ENCODE measurements around the gene LMNB1. TPM values are rescaled to one million over a fixed set of nuclear protein-coding genes. Genes with fewer than 3 reads are reported as not detected.

The LMNB1 gene
- total RNA-seq, 1 experiment from 2014 or later: 211 TPM

DNA sequence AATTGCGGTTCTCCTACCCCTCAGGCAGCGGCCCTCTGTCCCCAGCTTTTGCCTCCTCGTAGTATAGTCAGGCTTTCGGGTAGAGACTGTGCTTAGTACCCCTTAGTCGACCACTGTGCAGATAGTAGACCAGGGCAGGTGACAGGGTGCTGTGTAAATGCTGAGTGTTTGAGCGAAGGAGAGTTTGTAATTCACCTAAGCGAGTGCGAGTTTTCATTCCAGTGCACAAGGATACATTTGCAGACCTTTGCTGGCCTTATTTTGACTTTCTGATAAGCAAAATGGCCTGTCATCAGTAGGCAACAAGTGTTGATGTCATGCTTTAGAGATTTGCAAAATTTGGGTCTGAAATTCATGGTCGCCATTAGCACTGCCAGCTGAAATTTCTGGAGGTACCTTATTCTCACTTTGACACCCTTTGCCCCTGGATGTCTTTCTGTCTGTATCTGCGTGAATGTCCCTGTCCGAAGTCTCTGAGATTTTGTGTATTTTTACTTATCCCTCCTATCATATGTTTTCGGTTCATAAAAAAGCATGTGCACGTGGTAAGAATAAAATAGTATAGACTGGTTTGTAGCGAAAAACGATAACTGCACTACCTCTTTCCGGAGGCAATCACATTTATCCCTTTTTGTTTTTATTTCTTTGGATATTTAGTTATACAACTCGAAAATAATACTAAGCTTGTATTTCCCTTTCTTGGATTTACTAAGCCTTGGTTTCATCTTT, 1.9 kb downstream of the LMNB1 start:
- H4K8ac ChIP-seq (replicated peaks; ENCODE audit: insufficient read length, low read depth, low read length): no peak overlapping the region
- no CpG with 5 or more reads among the region's 17 CpGs for WGBS (ENCODE audit: extremely low coverage, insufficient read length, low lambda C conversion rate)
- H3K27me3 ChIP-seq (ENCODE audit: insufficient read depth, low read length): no peaks in the 10 kb centered on the region
- Mint-ChIP-seq H3K4me1 (peaks cover 24 to 26% of the 10 kb centered on the region in 2 experiments), H3K27ac (peak overlapping the region; percentile 90 to 98 (median 97)), H3K4me3 (peak overlapping the region; percentile 91 to 96), H3K9me3 (no peaks in the 10 kb centered on the region; a peak in 1 of 5 replicates), H3K27me3 (ENCODE audit: low read depth) (no peaks in the 10 kb centered on the region; the same call in 1 of the 2 replicates), H3K36me3 (ENCODE audit: insufficient read depth in 1 of 3, low read depth in 3 of 3) (peaks cover 3 to 23% (median 17%) of the 10 kb centered on the region in 3 experiments)
- peaks cover 10% of the 10 kb centered on the region for H3K23me2 ChIP-seq (ENCODE audit: insufficient read length, low read depth, low read length, poor library complexity, severe bottlenecking)
- no peaks in the 10 kb centered on the region for H3K9me3 ChIP-seq (ENCODE audit: control insufficient read depth, low read depth, low read length)
- H3K4me1 ChIP-seq (ENCODE audit: insufficient read depth, low read length): no peaks in the 10 kb centered on the region
- H2AFZ ChIP-seq (ENCODE audit: low read length): no peak overlapping the region
- no peak overlapping the region for H4K91ac ChIP-seq (ENCODE audit: insufficient read length, low read depth, low read length)
- H3K14ac ChIP-seq (ENCODE audit: insufficient read depth, low read length): peak overlapping the region; percentile 26
- H4K20me1 ChIP-seq (ENCODE audit: control insufficient read depth, insufficient read depth, insufficient read length): peaks cover 5% of the 10 kb centered on the region
- no peak overlapping the region for H3K4ac ChIP-seq (ENCODE audit: low read depth, low read length)
- peaks cover 46% of the 10 kb centered on the region for H3K79me2 ChIP-seq (ENCODE audit: insufficient read depth, low read length)
- H3K23ac ChIP-seq (ENCODE audit: insufficient read length, low read depth, low read length): no peak overlapping the region
- H2BK120ac ChIP-seq (ENCODE audit: low read depth, low read length, poor library complexity, severe bottlenecking): no peak overlapping the region
- H3K9ac ChIP-seq (ENCODE audit: extremely low read depth, insufficient read length, low read length): peak overlapping the region; percentile 81
- no peaks in the 10 kb centered on the region for H3K79me1 ChIP-seq (ENCODE audit: insufficient read depth, low read depth, low read length, poor library complexity, severe bottlenecking)
- TF ChIP-seq, protein P1, sequence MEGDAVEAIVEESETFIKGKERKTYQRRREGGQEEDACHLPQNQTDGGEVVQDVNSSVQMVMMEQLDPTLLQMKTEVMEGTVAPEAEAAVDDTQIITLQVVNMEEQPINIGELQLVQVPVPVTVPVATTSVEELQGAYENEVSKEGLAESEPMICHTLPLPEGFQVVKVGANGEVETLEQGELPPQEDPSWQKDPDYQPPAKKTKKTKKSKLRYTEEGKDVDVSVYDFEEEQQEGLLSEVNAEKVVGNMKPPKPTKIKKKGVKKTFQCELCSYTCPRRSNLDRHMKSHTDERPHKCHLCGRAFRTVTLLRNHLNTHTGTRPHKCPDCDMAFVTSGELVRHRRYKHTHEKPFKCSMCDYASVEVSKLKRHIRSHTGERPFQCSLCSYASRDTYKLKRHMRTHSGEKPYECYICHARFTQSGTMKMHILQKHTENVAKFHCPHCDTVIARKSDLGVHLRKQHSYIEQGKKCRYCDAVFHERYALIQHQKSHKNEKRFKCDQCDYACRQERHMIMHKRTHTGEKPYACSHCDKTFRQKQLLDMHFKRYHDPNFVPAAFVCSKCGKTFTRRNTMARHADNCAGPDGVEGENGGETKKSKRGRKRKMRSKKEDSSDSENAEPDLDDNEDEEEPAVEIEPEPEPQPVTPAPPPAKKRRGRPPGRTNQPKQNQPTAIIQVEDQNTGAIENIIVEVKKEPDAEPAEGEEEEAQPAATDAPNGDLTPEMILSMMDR (conservative IDR thresholded peaks at IDR 0.05): no peak
- H3T11ph ChIP-seq (ENCODE audit: low read length): no peak overlapping the region
- H2BK20ac ChIP-seq (ENCODE audit: low read depth, low read length, poor library complexity, severe bottlenecking): no peak overlapping the region
- peak overlapping the region; percentile 9 for H3K18ac ChIP-seq (ENCODE audit: insufficient read length, low read depth, low read length)
- H2BK12ac ChIP-seq (ENCODE audit: insufficient read length, low read depth, low read length): no peak overlapping the region
- no peak overlapping the region for H3K27ac ChIP-seq (ENCODE audit: insufficient read length, low read depth, low read length)
- no peak overlapping the region for H3K56ac ChIP-seq (ENCODE audit: insufficient read length, low read depth, low read length)
- no peak overlapping the region for H4K5ac ChIP-seq (ENCODE audit: insufficient read length, low read depth, low read length)
- no peak overlapping the region for H2BK15ac ChIP-seq (ENCODE audit: low read depth, low read length)
- no peak overlapping the region for H2AK5ac ChIP-seq (ENCODE audit: insufficient read length, low read length)
- DNase-seq: no peak
- H2BK5ac ChIP-seq (ENCODE audit: insufficient read length, low read length): no peak overlapping the region
- H3K4me2 ChIP-seq (ENCODE audit: insufficient read depth, insufficient read length, low read length): peak overlapping the region; percentile 88

Data from H9 (cell line).